GM23248 (cell line): ENCODE data around the gene GOLGA1. TPM values are rescaled to one million over a fixed set of nuclear protein-coding genes. Genes with fewer than 3 reads are reported as not detected.
A peak's percentile ranks its signal among the peaks of the same experiment; 100 is the strongest.

Experiments
- DNase-seq: peaks from one replicate; pipeline ENCODE4 v3.0.0-alpha.2; 2015
- H2AFZ ChIP-seq: fragments of 200-600 bp; sonication (generic); 2 replicates; pipeline ENCODE4 v1.6.1; 2016; ENCODE audit warnings: antibody characterized with exemption
- H3F3A ChIP-seq: fragments of 200-600 bp; sonication (generic); 2 replicates; pipeline ENCODE4 v1.6.1; 2016; ENCODE audit warnings: mild to moderate bottlenecking, antibody characterized with exemption, mixed run types; ENCODE audit not compliant: insufficient read depth
- H3K27ac ChIP-seq: fragments of 200-600 bp; sonication (generic); 2 replicates; pipeline ENCODE4 v1.5.1; 2016; ENCODE audit warnings: mild to moderate bottlenecking
- H3K27me3 ChIP-seq: fragments of 200-600 bp; sonication (generic); replicated peaks from 2 replicates; pipeline ENCODE4 v1.6.1; 2016; ENCODE audit warnings: mild to moderate bottlenecking; ENCODE audit not compliant: insufficient read depth
- H3K36me3 ChIP-seq: fragments of 200-600 bp; sonication (generic); 2 replicates; pipeline ENCODE4 v1.6.1; 2016; ENCODE audit warnings: low read depth, mild to moderate bottlenecking
- H3K4me1 ChIP-seq: fragments of 200-600 bp; sonication (generic); 2 replicates; pipeline ENCODE4 v1.6.1; 2016; ENCODE audit warnings: mild to moderate bottlenecking; ENCODE audit not compliant: insufficient read depth
- H3K4me2 ChIP-seq: fragments of 200-600 bp; sonication (generic); one replicate; pipeline ENCODE4 v1.6.1; 2016; ENCODE audit warnings: mild to moderate bottlenecking; ENCODE audit not compliant: unreplicated experiment
- H3K4me3 ChIP-seq: fragments of 200-600 bp; sonication (generic); 2 replicates; pipeline ENCODE4 v1.5.1; 2016; ENCODE audit warnings: mild to moderate bottlenecking
- H3K79me2 ChIP-seq: fragments of 200-600 bp; sonication (generic); 2 replicates; pipeline ENCODE4 v1.6.1; 2016; ENCODE audit warnings: mild to moderate bottlenecking; ENCODE audit not compliant: insufficient read depth
- H3K9ac ChIP-seq: fragments of 200-600 bp; sonication (generic); 2 replicates; pipeline ENCODE4 v1.6.1; 2016; ENCODE audit warnings: mild to moderate bottlenecking
- H3K9me2 ChIP-seq: fragments of 200-600 bp; sonication (generic); 2 replicates; pipeline ENCODE4 v1.6.1; 2016; ENCODE audit warnings: mixed run types, mild to moderate bottlenecking, moderate library complexity; ENCODE audit not compliant: insufficient read depth
- H3K9me3 ChIP-seq: fragments of 200-600 bp; sonication (generic); one replicate; pipeline ENCODE4 v1.6.1; 2017; ENCODE audit warnings: low read depth
- H4K20me1 ChIP-seq: fragments of 200-600 bp; sonication (generic); 2 replicates; pipeline ENCODE4 v1.6.0; 2016; ENCODE audit not compliant: insufficient read depth
- EZH2 ChIP-seq: fragments of 200-600 bp; sonication (generic); IDR thresholded peaks from 2 replicates; pipeline ENCODE4 v1.6.1; 2018; ENCODE audit warnings: antibody characterized with exemption, mild to moderate bottlenecking; ENCODE audit not compliant: insufficient read depth, poor library complexity, severe bottlenecking
- EZH2phosphoT487 ChIP-seq: fragments of 200-600 bp; sonication (generic); IDR thresholded peaks from 2 replicates; pipeline ENCODE4 v1.6.1; 2018; ENCODE audit warnings: antibody characterized with exemption, moderate library complexity, mild to moderate bottlenecking, low read depth; ENCODE audit not compliant: insufficient read depth
- WGBS, 2 experiments: methylation state at CpG; one replicate each; pipeline ENCODE4 v1.1.6; 2015 to 2017; ENCODE audit warnings: low lambda C conversion rate in 2 of 2, low coverage in 1 of 2; ENCODE audit errors: missing lambda C conversion rate in 2 of 2; 5-methylcytosine and 5-hydroxymethylcytosine counted together
- in situ Hi-C: fragments of 300-500 bp; cut with MboI; formaldehyde crosslinking; loops from 2 replicates; pipeline ENCODE4 v1.15.0; 2020
- polyA plus RNA-seq: library from polyadenylated mRNA; unstranded; fragments of >200 nt; fragmentation: Nextera tagmentation; extraction: Ambion mirVana; gene quantifications from 2 replicates; pipeline ENCODE4 v1.2.1, GENCODE V29; 2016
- total RNA-seq: library from RNA; depleted of rRNA; stranded (reverse); fragments of >200 nt; shearing (Covaris generic); gene quantifications from 2 replicates; pipeline ENCODE4 v1.2.3, GENCODE V29; 2014; rRNA removed

The GOLGA1 gene, protein sequence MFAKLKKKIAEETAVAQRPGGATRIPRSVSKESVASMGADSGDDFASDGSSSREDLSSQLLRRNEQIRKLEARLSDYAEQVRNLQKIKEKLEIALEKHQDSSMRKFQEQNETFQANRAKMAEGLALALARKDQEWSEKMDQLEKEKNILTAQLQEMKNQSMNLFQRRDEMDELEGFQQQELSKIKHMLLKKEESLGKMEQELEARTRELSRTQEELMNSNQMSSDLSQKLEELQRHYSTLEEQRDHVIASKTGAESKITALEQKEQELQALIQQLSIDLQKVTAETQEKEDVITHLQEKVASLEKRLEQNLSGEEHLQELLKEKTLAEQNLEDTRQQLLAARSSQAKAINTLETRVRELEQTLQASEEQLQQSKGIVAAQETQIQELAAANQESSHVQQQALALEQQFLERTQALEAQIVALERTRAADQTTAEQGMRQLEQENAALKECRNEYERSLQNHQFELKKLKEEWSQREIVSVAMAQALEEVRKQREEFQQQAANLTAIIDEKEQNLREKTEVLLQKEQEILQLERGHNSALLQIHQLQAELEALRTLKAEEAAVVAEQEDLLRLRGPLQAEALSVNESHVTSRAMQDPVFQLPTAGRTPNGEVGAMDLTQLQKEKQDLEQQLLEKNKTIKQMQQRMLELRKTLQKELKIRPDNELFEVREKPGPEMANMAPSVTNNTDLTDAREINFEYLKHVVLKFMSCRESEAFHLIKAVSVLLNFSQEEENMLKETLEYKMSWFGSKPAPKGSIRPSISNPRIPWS
- total RNA-seq (12.4 and 18.1 TPM in 2 replicates), polyA plus RNA-seq (15.3 and 17.1 TPM in 2 replicates)

DNA sequence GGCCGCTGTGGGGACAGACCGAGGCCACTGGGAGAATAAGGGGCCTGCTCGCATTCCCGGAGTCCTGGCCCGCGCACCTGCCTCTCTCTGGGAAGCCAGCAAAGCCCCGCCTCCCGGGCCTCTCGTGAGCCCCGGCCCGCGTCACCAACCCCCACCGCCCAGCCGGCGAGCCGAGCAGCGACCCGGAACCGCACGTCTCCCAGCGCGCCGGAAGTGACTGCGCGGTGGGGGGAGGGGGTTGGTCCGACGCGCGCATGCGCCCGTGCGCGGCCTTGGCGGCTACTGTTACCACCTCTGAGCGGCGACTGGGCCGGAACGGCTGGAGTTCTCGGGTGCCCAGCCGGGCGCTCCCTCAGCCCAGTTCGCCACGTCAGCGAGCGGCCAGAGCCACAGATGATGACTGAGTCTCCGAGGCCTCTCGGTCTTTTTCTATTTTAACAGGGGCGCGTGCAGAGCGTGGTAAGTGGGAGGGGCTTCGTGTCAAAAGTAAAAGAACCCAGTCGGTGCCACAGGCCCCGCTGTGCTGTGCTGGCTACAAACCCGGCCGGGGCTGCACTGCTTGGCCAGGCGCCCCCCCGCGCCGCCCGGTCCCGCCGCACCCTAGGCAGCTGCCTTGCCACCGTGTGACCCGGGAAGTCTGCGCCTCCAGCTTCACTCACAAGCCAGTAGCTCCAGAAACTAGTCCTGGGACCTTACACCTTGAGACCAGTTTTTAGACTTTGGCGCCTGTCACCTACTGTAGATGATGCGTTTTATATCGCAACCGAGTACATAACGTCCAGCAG lies at the start of gene GOLGA1:
Gene GOLGA1 (minus strand): TSS at position 190 of the 785 bp plus-strand sequence. CDS start 2,372 bp downstream, outside the sequence.
- Histone ChIP-seq H3K36me3 (peaks cover 2% of the 10 kb centered on the region), H2AFZ (peak within 1 kb of the TSS; percentile 92), H3K4me2 (peak within 1 kb of the TSS; percentile 92), H3K27me3 (no peaks in the 10 kb centered on the region), H3K9ac (peak within 1 kb of the TSS; percentile 97), H3K27ac (peak within 1 kb of the TSS; percentile 98), H3K9me2 (no peaks in the 10 kb centered on the region), H3K4me1 (peaks cover 10% of the 10 kb centered on the region; the same call in 1 of the 2 replicates), H3K79me2 (peaks cover 19% of the 10 kb centered on the region), H4K20me1 (no peaks in the 10 kb centered on the region), H3K9me3 (no peaks in the 10 kb centered on the region), H3F3A (peaks cover 10% of the 10 kb centered on the region), H3K4me3 (peak within 1 kb of the TSS; percentile 90)
- in situ Hi-C loops: loop anchor here (25.0 kb wide), 1 partner anchor 196 kb away; the partner anchor contains the start of gene SCAI
- TF ChIP-seq EZH2: no peak
- no peak for TF ChIP-seq EZH2phosphoT487
- WGBS, 2 experiments: 1 to 2% methylated on average over 46 to 50 of the region's 70 CpGs
- DNase-seq: peak; percentile 97

DNA sequence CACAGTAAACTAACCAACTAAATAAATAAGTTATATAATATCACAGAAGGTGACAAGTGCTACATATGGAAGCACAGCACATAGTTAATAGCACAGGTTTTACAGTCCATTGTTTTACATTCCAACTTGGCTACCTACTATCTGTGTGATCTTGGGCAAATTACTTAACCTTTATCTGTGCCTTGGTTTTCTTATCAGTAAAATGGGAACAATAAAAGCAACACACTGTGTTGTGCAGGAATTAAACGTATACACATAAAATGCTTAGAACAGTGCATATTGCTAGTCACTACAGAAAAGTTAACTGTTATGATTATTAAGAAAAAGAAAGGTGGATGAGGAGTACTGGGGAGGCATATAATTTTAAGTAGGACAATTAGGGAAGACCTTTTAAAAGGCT lies 42.8 kb upstream of the GOLGA1 start:
- Histone ChIP-seq H3K4me2 (no peak overlapping the region), H3K27me3 (no peaks in the 10 kb centered on the region), H3K36me3 (no peaks in the 10 kb centered on the region), H3K4me1 (no peaks in the 10 kb centered on the region), H4K20me1 (no peaks in the 10 kb centered on the region), H3K27ac (no peak overlapping the region), H3K79me2 (no peaks in the 10 kb centered on the region), H3K9ac (no peak overlapping the region), H3K9me2 (no peaks in the 10 kb centered on the region), H2AFZ (no peak overlapping the region), H3K9me3 (no peaks in the 10 kb centered on the region), H3K4me3 (no peak overlapping the region), H3F3A (no peaks in the 10 kb centered on the region)
- no peak for DNase-seq
- 94 to 95% methylated on average over 1 of the region's 1 CpG for WGBS, 2 experiments
- TF ChIP-seq EZH2phosphoT487 (no peak), EZH2 (no peak)
- in situ Hi-C loops: no loop called here

DNA sequence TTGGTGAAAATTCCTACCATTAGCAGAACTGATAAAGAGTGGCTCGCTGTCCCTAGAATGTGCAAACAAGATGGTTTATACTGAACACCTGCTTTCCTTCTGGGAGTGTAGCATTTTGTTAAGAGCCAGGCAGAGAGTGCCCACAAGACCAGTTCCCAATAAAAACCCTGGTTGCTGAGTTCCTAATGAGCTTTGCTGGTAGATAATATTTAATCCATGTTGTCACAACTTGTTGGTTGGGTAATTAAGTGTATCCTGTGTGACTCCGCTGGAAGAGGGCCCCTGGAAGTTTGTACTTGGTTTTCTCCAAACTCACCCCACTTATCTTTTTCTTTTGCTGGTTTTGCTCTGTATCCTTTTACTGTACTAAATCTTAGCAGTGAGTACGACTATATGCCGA lies 39.5 kb upstream of the GOLGA1 start:
- Histone ChIP-seq H3K4me1 (no peaks in the 10 kb centered on the region), H4K20me1 (no peaks in the 10 kb centered on the region), H2AFZ (no peak overlapping the region), H3K9me2 (no peaks in the 10 kb centered on the region), H3K27ac (no peak overlapping the region), H3K36me3 (no peaks in the 10 kb centered on the region), H3K4me2 (no peak overlapping the region), H3K27me3 (no peaks in the 10 kb centered on the region), H3K4me3 (no peak overlapping the region), H3K79me2 (no peaks in the 10 kb centered on the region), H3K9ac (no peak overlapping the region), H3K9me3 (no peaks in the 10 kb centered on the region), H3F3A (no peaks in the 10 kb centered on the region)
- in situ Hi-C loops: no loop called here
- TF ChIP-seq EZH2: no peak
- no peak for TF ChIP-seq EZH2phosphoT487
- 88 to 91% methylated on average over 4 of the region's 4 CpGs for WGBS, 2 experiments
- DNase-seq: no peak

DNA sequence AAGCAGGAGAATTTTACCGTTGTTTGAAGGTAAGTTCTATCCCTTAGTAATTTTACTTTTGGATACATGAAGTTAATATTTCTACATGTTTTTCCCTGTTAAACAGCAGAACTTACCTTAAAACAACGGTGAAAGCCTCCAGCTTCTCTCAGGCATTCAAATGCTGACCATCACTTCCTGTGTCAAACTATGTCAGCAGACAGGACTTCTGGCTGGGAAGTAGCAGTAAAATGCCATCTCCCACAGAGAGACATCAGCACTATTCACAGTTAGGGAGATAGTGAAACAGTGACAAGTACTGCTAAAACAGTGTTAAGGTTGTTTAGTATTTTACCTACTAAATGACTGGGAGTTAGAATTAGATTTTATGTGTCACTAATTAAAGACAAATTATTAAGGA lies 34.2 kb upstream of the GOLGA1 start:
- Histone ChIP-seq H4K20me1 (no peaks in the 10 kb centered on the region), H3K27ac (no peak overlapping the region), H3K9ac (no peak overlapping the region), H3F3A (no peaks in the 10 kb centered on the region), H3K4me1 (no peaks in the 10 kb centered on the region), H3K27me3 (no peaks in the 10 kb centered on the region), H3K79me2 (no peaks in the 10 kb centered on the region), H3K9me2 (no peaks in the 10 kb centered on the region), H3K36me3 (no peaks in the 10 kb centered on the region), H2AFZ (no peak overlapping the region), H3K4me3 (no peak overlapping the region), H3K9me3 (no peaks in the 10 kb centered on the region), H3K4me2 (no peak overlapping the region)
- TF ChIP-seq EZH2phosphoT487 (no peak), EZH2 (no peak)
- in situ Hi-C loops: no loop called here
- WGBS, 2 experiments: 75 to 80% methylated on average over 2 of the region's 2 CpGs
- no peak for DNase-seq
